CD8-positive, alpha-beta memory T cell (primary cell): ENCODE data around the gene SLC15A4. TPM values are rescaled to one million over a fixed set of nuclear protein-coding genes. Genes with fewer than 3 reads are reported as not detected.
A peak's percentile ranks its signal among the peaks of the same experiment; 100 is the strongest.

Source experiments
- CTCF ChIA-PET: fragments of 350-600 bp; sonication (Branson Sonifier 250); formaldehyde crosslinking; loops from one replicate; lab custom pipeline; 2021; ENCODE audit warnings: antibody characterized with exemption; lab: Charles Lee
- POLR2A ChIA-PET: fragments of 350-600 bp; sonication (Branson Sonifier 250); formaldehyde crosslinking; loops from one replicate; lab custom pipeline; 2021; ENCODE audit warnings: antibody characterized with exemption; lab: Charles Lee
- DNase-seq, 5 donors: peaks; one replicate each; pipeline versions ENCODE4 v3.0.0 to v3.0.0-alpha.2; 2020 to 2022; ENCODE audit warnings: mixed read lengths in 1 of 5
- H3K27ac ChIP-seq: one replicate; pipeline ENCODE4 v1.7.0; 2013; ENCODE audit warnings: low read depth, mild to moderate bottlenecking, low read length, moderate library complexity
- H3K27me3 ChIP-seq: 2 replicates; pipeline ENCODE4 v1.7.0; 2013; ENCODE audit warnings: low read length, mild to moderate bottlenecking; ENCODE audit not compliant: insufficient read depth, poor library complexity, severe bottlenecking
- H3K36me3 ChIP-seq: 2 replicates; pipeline ENCODE4 v1.7.0; 2013; ENCODE audit warnings: mild to moderate bottlenecking, low read length, moderate library complexity; ENCODE audit not compliant: insufficient read depth
- H3K4me1 ChIP-seq: 2 replicates; pipeline ENCODE4 v1.7.0; 2013; ENCODE audit warnings: mild to moderate bottlenecking, low read length, moderate library complexity; ENCODE audit not compliant: insufficient read depth
- H3K4me3 ChIP-seq: 2 replicates; pipeline ENCODE4 v1.7.0; 2013; ENCODE audit warnings: mild to moderate bottlenecking, low read length
- H3K9me3 ChIP-seq: 2 replicates; pipeline ENCODE4 v1.7.0; 2013; ENCODE audit warnings: mild to moderate bottlenecking, low read length
- H3K27ac Mint-ChIP-seq, 8 donors: one replicate each; pipeline ENCODE4 v1.8.0; 2020 to 2021; ENCODE audit warnings: mixed read lengths in 8 of 8, mild to moderate bottlenecking in 6 of 8, inconsistent platforms in 3 of 8, moderate library complexity in 3 of 8
- H3K27me3 Mint-ChIP-seq, 2 donors: one replicate each; pipeline ENCODE4 v1.8.0; 2020 to 2021; ENCODE audit warnings: mixed read lengths in 2 of 2, mild to moderate bottlenecking in 1 of 2, moderate library complexity in 1 of 2
- H3K36me3 Mint-ChIP-seq, 3 donors: one replicate each; pipeline ENCODE4 v1.8.0; 2020 to 2021; ENCODE audit warnings: mixed read lengths in 3 of 3, inconsistent platforms in 1 of 3, mild to moderate bottlenecking in 1 of 3
- H3K4me1 Mint-ChIP-seq, 3 donors: one replicate each; pipeline ENCODE4 v1.8.0; 2020 to 2021; ENCODE audit warnings: mixed read lengths in 3 of 3, inconsistent platforms in 1 of 3, mild to moderate bottlenecking in 1 of 3
- H3K4me3 Mint-ChIP-seq, 7 donors: one replicate each; pipeline ENCODE4 v1.8.0; 2020 to 2021; ENCODE audit warnings: mixed read lengths in 7 of 7, mild to moderate bottlenecking in 6 of 7, moderate library complexity in 4 of 7, inconsistent platforms in 2 of 7
- H3K9me3 Mint-ChIP-seq, 5 donors: one replicate each; pipeline ENCODE4 v1.8.0; 2020 to 2022; ENCODE audit warnings: mixed read lengths in 5 of 5, mild to moderate bottlenecking in 3 of 5, moderate library complexity in 2 of 5, inconsistent platforms in 1 of 5
- polyA plus RNA-seq: library from polyadenylated mRNA; unstranded; fragments of 300-500 nt; fragmentation: Illumina TruSeq; gene quantifications from one replicate; pipeline ENCODE4 v1.2.3, GENCODE V29; 2021
- total RNA-seq, 2 experiments: library from RNA; stranded (reverse); gene quantifications; one replicate each; pipeline ENCODE4 v1.2.3, GENCODE V29; 2021

Gene SLC15A4
- total and polyA plus RNA-seq, 3 experiments from 2014 or later, result 16.1 to 21.7 (median 21.0) TPM

DNA sequence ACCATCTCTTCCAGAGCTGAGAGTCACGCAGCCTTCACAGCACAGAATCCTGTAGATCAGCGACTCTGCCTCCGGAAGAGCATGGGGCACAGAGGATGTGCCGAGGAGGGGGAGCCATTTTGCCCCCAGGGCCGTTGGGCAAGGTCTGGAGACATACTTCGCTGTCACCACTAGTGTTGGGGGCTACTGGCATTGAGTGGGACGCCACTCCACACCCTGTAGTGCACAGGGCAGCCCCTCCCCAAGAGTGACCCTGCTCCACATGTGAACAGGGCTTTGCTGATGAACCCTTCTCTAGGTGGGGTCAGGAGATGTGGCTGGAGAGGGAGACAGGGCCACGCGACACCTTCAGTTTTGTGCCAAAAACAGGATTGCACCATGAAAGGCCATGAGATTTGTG is 35.6 kb upstream of the SLC15A4 start:
- Histone ChIP-seq H3K27ac (no peak overlapping the region), H3K9me3 (no peaks in the 10 kb centered on the region), H3K27me3 (no peaks in the 10 kb centered on the region), H3K4me3 (no peak overlapping the region), H3K36me3 (no peaks in the 10 kb centered on the region), H3K4me1 (no peaks in the 10 kb centered on the region)
- H3K4me3 Mint-ChIP-seq, result no peak overlapping the region
- H3K36me3 Mint-ChIP-seq, result peaks cover 0 to 2% (median 0%) of the 10 kb centered on the region in 3 donors
- POLR2A ChIA-PET, result no interaction called here
- no peaks in the 10 kb centered on the region for H3K4me1 Mint-ChIP-seq
- peaks cover 16 to 24% of the 10 kb centered on the region in 2 donors for H3K27me3 Mint-ChIP-seq
- DNase-seq, result no peak
- CTCF ChIA-PET, result no interaction called here
- no peaks in the 10 kb centered on the region for H3K9me3 Mint-ChIP-seq
- no peak overlapping the region for H3K27ac Mint-ChIP-seq

- H3K27me3 ChIP-seq, result no peaks in the 10 kb centered on the region
- Mint-ChIP-seq H3K27me3 (peaks cover 19 to 31% of the 10 kb centered on the region in 2 donors), H3K4me1 (peaks cover 0 to 4% (median 2%) of the 10 kb centered on the region in 3 donors), H3K36me3 (peaks cover 0 to 2% (median 0%) of the 10 kb centered on the region in 3 donors), H3K4me3 (no peak overlapping the region), H3K27ac (no peak overlapping the region), H3K9me3 (no peaks in the 10 kb centered on the region)
- H3K36me3 ChIP-seq, result no peaks in the 10 kb centered on the region
- POLR2A ChIA-PET, result no interaction called here
- CTCF ChIA-PET, result no interaction called here
- no peaks in the 10 kb centered on the region for H3K4me1 ChIP-seq
- H3K9me3 ChIP-seq, result no peaks in the 10 kb centered on the region
- DNase-seq, result no peak
- H3K4me3 ChIP-seq, result no peak overlapping the region
- H3K27ac ChIP-seq, result no peak overlapping the region
Observed at GRCh38 chr12:128857133-128857763, 33.5 kb upstream of the SLC15A4 start.

- POLR2A ChIA-PET, result no interaction called here
- Mint-ChIP-seq H3K27ac (no peak overlapping the region), H3K9me3 (no peaks in the 10 kb centered on the region), H3K4me3 (no peak overlapping the region), H3K36me3 (peaks cover 0 to 2% (median 0%) of the 10 kb centered on the region in 3 donors), H3K27me3 (peaks cover 22 to 35% of the 10 kb centered on the region in 2 donors), H3K4me1 (peaks cover 0 to 4% (median 2%) of the 10 kb centered on the region in 3 donors)
- no peaks in the 10 kb centered on the region for H3K27me3 ChIP-seq
- CTCF ChIA-PET, result no interaction called here
- no peaks in the 10 kb centered on the region for H3K9me3 ChIP-seq
- H3K4me1 ChIP-seq, result no peaks in the 10 kb centered on the region
- DNase-seq, result no peak
- no peak overlapping the region for H3K4me3 ChIP-seq
- H3K36me3 ChIP-seq, result no peaks in the 10 kb centered on the region
- H3K27ac ChIP-seq, result no peak overlapping the region
Observed at GRCh38 chr12:128856791-128857078, 33.0 kb upstream of the SLC15A4 start.

- Histone ChIP-seq H3K4me3 (no peak overlapping the region), H3K4me1 (no peaks in the 10 kb centered on the region), H3K27ac (no peak overlapping the region), H3K36me3 (no peaks in the 10 kb centered on the region), H3K27me3 (no peaks in the 10 kb centered on the region), H3K9me3 (no peaks in the 10 kb centered on the region)
- Mint-ChIP-seq H3K4me3 (peak overlapping the region in 1 of 7 donors; percentile 7), H3K27ac (no peak overlapping the region), H3K9me3 (no peaks in the 10 kb centered on the region), H3K36me3 (peaks cover 0 to 2% (median 0%) of the 10 kb centered on the region in 3 donors), H3K4me1 (peaks cover 0 to 4% (median 2%) of the 10 kb centered on the region in 3 donors), H3K27me3 (peaks cover 27 to 38% of the 10 kb centered on the region in 2 donors)
- DNase-seq, result no peak
- ChIA-PET CTCF (no interaction called here), POLR2A (no interaction called here)
Observed at GRCh38 chr12:128856035-128856790, 32.5 kb upstream of the SLC15A4 start.

DNA sequence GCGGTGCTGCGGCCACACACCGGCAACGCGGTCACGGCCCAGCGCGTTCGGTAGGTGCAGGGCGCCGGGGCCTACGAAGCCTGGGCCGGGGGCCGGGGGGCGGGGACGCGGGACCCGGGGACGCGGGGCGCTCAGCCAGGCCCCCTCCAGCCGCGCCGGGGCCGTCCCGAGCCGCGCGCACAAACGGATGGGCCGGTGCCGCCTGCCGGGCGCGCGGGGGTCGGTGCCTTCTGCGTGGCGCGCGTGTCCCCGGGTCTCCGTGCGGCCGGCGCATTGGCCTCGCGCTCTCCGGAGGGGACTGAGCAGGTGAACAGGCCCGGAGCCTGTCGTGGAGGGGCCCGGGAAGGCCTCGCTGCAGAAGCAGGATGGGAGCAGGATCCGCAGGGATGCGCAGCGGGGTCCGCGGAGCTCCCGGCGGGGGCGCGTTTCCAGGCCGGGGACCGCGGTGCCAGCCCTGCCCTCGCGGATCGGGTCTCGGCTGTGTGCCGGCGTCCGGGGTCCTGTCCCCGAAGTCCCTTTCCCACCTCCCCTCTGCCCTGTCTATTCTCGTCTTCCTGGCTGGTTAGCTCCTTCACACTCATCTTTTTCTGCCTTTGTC is 29.9 kb upstream of the SLC15A4 start:
- H3K4me1 ChIP-seq, result no peaks in the 10 kb centered on the region
- no peaks in the 10 kb centered on the region for H3K36me3 ChIP-seq
- Mint-ChIP-seq H3K9me3 (no peaks in the 10 kb centered on the region), H3K36me3 (peaks cover 0 to 2% (median 0%) of the 10 kb centered on the region in 3 donors), H3K27me3 (peaks cover 30 to 36% of the 10 kb centered on the region in 2 donors), H3K4me3 (peak overlapping the region in 4 of 7 donors; percentile 27 to 72 (median 58)), H3K4me1 (peaks cover 0 to 4% (median 2%) of the 10 kb centered on the region in 3 donors), H3K27ac (peak overlapping the region in 1 of 8 donors; percentile 68)
- no peaks in the 10 kb centered on the region for H3K9me3 ChIP-seq
- no peaks in the 10 kb centered on the region for H3K27me3 ChIP-seq
- no peak overlapping the region for H3K27ac ChIP-seq
- H3K4me3 ChIP-seq, result no peak overlapping the region
- POLR2A ChIA-PET, result no interaction called here
- CTCF ChIA-PET, result no interaction called here
- DNase-seq, result no peak

DNA sequence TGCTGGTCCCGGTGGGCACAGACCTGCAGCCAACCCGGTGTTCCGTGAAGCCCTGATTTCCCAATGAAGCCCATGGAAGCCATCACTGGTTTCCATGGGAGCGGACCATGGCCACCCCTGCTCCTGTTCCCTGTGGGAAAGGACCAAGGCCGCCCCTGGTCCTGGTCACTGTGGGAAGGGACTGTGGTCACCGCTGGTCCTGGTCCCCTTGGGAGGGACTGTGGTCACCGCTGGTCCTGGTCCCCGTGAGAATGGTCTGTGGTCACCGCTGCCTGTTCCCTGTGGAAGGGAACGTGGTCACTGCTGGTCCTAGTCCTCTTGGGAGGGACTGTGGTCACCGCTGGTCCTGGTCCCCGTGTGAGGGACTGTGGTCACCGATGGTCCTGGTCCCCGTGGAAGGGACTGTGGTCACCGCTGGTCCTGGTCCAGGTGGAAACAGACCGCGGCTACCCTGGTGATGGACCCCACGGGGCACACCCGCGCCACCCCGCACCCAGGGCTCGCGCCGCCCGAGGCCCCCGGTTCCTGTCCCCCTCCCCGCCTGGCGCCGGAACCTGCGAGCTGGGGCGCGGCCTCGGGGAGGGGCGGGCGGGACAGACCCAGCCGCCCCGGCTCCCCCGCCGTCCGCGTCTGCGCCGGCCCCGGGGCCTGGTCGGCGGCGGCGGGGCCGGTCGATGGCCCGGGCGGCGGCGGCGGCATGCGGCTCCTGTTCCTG is 29.3 kb upstream of the SLC15A4 start, which contains the start of gene GLT1D1:
Gene GLT1D1 (plus strand): TSS at position 594 of the 715 bp plus-strand sequence. CDS start 104 bp downstream, at position 698.
- Mint-ChIP-seq H3K4me1 (peaks cover 0 to 4% (median 2%) of the 10 kb centered on the region in 3 donors), H3K27ac (peak within 1 kb of the TSS in 1 of 8 donors; percentile 68), H3K27me3 (peaks cover 33 to 34% of the 10 kb centered on the region in 2 donors), H3K9me3 (no peaks in the 10 kb centered on the region), H3K36me3 (peaks cover 0 to 2% (median 0%) of the 10 kb centered on the region in 3 donors), H3K4me3 (peak within 1 kb of the TSS in 5 of 7 donors; percentile 8 to 72 (median 55))
- no peaks in the 10 kb centered on the region for H3K27me3 ChIP-seq
- POLR2A ChIA-PET, result no interaction called here
- CTCF ChIA-PET, result no interaction called here
- H3K4me1 ChIP-seq, result no peaks in the 10 kb centered on the region
- no peak for DNase-seq
- no peak within 1 kb of the TSS for H3K27ac ChIP-seq
- no peaks in the 10 kb centered on the region for H3K36me3 ChIP-seq
- H3K9me3 ChIP-seq, result no peaks in the 10 kb centered on the region
- H3K4me3 ChIP-seq, result no peak within 1 kb of the TSS

- Mint-ChIP-seq H3K27ac (no peak overlapping the region), H3K4me1 (peaks cover 0 to 4% (median 2%) of the 10 kb centered on the region in 3 donors), H3K27me3 (peaks cover 30 to 34% of the 10 kb centered on the region in 2 donors), H3K36me3 (peaks cover 0 to 2% (median 0%) of the 10 kb centered on the region in 3 donors), H3K9me3 (no peaks in the 10 kb centered on the region), H3K4me3 (peak overlapping the region in 1 of 7 donors; percentile 20)
- Histone ChIP-seq H3K4me1 (no peaks in the 10 kb centered on the region), H3K36me3 (no peaks in the 10 kb centered on the region), H3K27me3 (no peaks in the 10 kb centered on the region), H3K27ac (no peak overlapping the region), H3K4me3 (no peak overlapping the region), H3K9me3 (no peaks in the 10 kb centered on the region)
- POLR2A ChIA-PET, result no interaction called here
- DNase-seq, result no peak
- CTCF ChIA-PET, result no interaction called here
Observed at GRCh38 chr12:128852026-128852698, 28.4 kb upstream of the SLC15A4 start.
